Measurements from ENCODE around the gene CYP27B1. TPM values are rescaled to one million over a fixed set of nuclear protein-coding genes. Genes with fewer than 3 reads are reported as not detected.
A peak's percentile ranks its signal among the peaks of the same experiment; 100 is the strongest.

CYP27B1 gene
- total RNA-seq, 1 donor from 2014 or later = 2.0 TPM

DNA sequence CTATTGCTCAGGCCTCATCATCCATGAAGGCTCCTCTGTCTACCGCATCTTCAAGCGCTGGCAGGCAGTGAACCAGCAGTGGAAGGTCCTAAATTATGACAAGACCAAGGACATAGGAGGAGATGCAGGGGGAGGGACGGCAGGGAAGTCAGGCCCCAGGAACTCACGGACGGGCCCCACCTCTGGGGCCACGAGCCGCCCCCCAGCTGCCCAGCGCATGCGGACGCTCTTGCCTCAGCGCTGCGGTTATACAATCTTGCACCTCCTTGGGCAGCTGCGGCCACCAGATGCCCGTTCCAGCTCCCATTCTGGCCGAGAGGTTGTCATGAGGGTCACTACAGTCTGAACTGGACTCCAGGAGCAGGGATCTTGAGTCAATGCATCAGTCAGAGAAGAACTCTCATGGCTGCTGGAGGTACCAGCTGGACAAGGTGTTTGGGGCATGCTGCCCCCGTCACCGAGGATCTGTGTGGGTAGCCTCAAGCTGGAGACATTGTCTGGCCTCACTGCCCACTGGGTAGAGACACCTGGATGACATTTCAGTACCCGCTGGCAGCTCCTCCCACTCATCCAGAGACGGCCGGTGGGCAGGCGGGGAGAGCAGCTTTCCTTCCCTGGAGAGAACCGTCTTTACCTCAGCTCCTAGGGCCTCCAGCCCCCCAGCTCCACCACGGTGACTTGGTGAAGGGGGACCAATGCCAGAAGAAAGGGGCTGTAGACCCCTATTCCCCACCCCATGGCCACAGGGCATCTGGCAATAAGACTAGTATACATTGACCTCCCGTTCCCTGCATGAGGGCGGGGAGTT is 8.1 kb downstream of the CYP27B1 start:
- H3K4me1 ChIP-seq = peaks cover 17% of the 10 kb centered on the region
- no peak overlapping the region for H3K27ac ChIP-seq
- H3K36me3 ChIP-seq = peaks cover 14% of the 10 kb centered on the region
- H3K27me3 ChIP-seq = peaks cover 16% of the 10 kb centered on the region
- ATAC-seq = no peak
- intact Hi-C loops (cut with DNase I) = no loop called here
- no peak overlapping the region for H3K4me3 ChIP-seq
- H3K9me3 ChIP-seq = no peaks in the 10 kb centered on the region
- TF ChIP-seq, protein P1, sequence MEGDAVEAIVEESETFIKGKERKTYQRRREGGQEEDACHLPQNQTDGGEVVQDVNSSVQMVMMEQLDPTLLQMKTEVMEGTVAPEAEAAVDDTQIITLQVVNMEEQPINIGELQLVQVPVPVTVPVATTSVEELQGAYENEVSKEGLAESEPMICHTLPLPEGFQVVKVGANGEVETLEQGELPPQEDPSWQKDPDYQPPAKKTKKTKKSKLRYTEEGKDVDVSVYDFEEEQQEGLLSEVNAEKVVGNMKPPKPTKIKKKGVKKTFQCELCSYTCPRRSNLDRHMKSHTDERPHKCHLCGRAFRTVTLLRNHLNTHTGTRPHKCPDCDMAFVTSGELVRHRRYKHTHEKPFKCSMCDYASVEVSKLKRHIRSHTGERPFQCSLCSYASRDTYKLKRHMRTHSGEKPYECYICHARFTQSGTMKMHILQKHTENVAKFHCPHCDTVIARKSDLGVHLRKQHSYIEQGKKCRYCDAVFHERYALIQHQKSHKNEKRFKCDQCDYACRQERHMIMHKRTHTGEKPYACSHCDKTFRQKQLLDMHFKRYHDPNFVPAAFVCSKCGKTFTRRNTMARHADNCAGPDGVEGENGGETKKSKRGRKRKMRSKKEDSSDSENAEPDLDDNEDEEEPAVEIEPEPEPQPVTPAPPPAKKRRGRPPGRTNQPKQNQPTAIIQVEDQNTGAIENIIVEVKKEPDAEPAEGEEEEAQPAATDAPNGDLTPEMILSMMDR (IDR thresholded peaks at IDR 0.05) = no peak
- no peak for DNase-seq

DNA sequence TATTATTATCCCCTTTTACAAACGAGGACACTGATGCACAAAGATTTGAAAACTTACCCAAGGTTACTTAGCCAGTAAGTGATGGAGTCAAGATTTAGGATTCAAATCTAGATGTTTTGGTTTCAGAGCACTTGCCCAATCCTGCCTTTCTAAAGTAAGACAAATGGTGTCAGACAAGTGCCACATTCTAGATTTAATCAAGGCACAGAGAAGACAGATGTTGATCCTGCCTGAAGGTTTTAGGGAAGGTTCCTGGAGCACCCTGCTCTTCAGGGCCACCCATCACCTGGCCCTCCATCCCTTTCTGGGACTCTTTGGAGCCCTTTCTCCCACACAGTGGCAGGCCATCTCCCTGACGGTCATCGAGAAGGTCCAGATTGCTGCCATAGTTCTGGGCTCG is 9.1 kb downstream of the CYP27B1 start:
- Histone ChIP-seq H3K36me3 (peaks cover 14% of the 10 kb centered on the region), H3K27ac (no peak overlapping the region), H3K27me3 (peaks cover 6% of the 10 kb centered on the region), H3K9me3 (no peaks in the 10 kb centered on the region), H3K4me3 (no peak overlapping the region), H3K4me1 (peaks cover 25% of the 10 kb centered on the region)
- ATAC-seq = no peak
- TF ChIP-seq, protein P1 (IDR thresholded peaks at IDR 0.05) = no peak
- no peak for DNase-seq
- intact Hi-C loops (cut with DNase I) = no loop called here

DNA sequence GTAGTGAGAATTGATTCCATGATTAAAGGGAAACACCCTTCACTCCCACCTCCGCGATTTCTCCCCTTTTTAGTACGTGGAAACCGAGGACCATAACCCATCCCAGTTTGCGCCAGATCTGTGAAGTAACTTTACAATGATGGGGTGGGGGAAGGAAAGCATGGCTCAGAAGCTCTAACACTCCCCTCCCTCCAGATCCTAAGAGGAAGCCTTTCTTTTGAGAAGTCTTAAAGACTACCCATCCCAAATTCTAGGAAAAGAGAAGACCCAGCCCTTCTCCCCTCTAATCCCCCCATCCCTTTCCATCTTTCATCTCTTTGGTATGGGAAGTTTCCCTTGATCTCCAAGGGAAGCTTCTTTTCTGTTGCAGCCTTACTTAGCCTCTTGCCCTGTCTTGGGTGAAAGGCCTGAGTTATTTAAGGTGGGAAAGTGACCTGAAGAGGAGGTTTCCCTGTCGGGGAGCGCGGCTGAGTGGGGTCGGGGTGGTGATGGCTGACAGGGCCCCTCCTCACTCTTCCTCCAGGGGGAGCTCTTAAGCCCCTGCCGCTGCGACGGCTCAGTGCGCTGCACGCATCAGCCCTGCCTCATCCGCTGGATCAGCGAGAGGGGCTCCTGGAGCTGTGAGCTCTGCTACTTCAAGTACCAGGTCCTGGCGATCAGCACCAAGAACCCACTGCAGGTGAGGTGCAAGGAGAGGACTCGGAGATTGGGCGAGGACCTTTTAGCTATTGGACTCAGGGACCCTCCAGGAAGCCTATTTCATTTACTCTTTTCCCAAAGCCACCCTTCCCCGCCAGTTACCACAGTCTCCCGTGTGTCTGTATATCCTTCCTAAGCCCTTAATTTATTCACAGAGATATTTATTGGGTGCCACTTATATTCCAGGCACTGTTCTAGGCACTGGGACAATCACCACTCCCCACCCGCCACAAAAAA is 10.2 kb downstream of the CYP27B1 start:
- ATAC-seq = peak; percentile 20
- H3K4me3 ChIP-seq = peak overlapping the region; percentile 66

DNA sequence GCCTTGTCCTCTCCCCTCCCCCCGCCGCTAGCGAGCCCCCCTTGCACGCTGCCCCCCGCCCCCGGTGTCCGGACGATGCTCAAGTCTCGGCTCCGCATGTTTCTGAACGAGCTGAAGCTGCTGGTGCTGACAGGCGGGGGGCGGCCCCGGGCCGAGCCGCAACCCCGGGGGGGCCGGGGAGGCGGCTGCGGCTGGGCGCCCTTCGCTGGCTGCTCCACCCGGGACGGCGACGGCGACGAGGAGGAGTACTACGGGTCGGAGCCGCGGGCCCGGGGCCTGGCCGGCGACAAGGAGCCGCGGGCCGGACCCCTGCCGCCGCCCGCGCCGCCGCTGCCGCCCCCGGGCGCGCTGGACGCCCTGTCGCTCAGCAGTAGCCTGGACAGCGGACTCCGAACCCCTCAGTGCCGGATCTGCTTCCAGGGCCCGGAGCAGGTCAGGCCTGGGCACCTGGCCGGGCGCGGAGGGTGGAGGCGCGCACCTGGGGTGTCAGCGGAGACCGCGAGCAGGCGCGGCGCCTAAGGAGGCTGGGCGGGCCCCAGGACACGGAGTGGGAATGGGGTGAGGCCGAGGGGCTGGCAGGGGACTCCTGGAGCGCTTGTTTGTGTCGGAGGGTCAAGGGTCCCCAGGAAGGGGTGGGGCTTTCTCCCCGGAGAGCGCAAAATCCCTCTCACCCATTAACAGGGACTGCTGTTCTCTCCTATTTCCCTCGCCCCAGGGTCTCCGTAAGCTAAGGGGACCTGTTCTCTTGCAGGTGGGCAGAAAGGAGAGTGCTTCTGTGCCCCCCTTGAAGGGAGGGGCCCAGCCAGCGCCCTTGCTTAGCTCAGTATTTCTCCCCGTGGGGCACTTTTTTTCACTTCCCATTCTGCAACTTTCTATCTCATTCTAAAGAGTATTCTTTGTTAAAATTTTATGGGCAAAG is 11.2 kb downstream of the CYP27B1 start:
- ATAC-seq = peak; percentile 1

More for the DNA sequence above, 10.2 kb downstream of the CYP27B1 start:
- H3K27ac ChIP-seq = no peak overlapping the region
- intact Hi-C loops (cut with DNase I) = no loop called here
- peak; percentile 82 for DNase-seq
- H3K36me3 ChIP-seq = peaks cover 14% of the 10 kb centered on the region
- no peaks in the 10 kb centered on the region for H3K9me3 ChIP-seq
- peaks cover 28% of the 10 kb centered on the region for H3K4me1 ChIP-seq
- no peaks in the 10 kb centered on the region for H3K27me3 ChIP-seq
- TF ChIP-seq, protein P1 (IDR thresholded peaks at IDR 0.05) = peak; percentile 67

More for the DNA sequence above, 11.2 kb downstream of the CYP27B1 start:
- peak overlapping the region; percentile 70 for H3K27ac ChIP-seq
- peaks cover 14% of the 10 kb centered on the region for H3K36me3 ChIP-seq
- H3K9me3 ChIP-seq = no peaks in the 10 kb centered on the region
- peak; percentile 81 for DNase-seq
- intact Hi-C loops (cut with DNase I) = no loop called here
- peaks cover 38% of the 10 kb centered on the region for H3K4me1 ChIP-seq
- H3K4me3 ChIP-seq = peak overlapping the region; percentile 66
- TF ChIP-seq, protein P1 (IDR thresholded peaks at IDR 0.05) = no peak
- H3K27me3 ChIP-seq = no peaks in the 10 kb centered on the region

Measured in upper lobe of right lung (tissue), 1 donor.